OCI-LY3 (cell line): ENCODE results near the gene PTPRN2.

Experiments
- H2AFZ ChIP-seq: fragments of 200-600, 300-600 bp; shearing (Covaris generic); 2 replicates; pipeline ENCODE4 v1.6.0; 2014; ENCODE audit warnings: antibody characterized with exemption, low read depth, low read length
- H3K27ac ChIP-seq: fragments of 200-600, 300-600 bp; sonication (generic); 2 replicates; pipeline ENCODE4 v1.5.1; 2014; ENCODE audit warnings: mild to moderate bottlenecking, low read length, moderate library complexity, mixed read lengths
- H3K27me3 ChIP-seq: fragments of 200-600, 300-600 bp; sonication (generic); 2 replicates; pipeline ENCODE4 v1.6.1; 2014; ENCODE audit warnings: low read depth, low read length, mixed read lengths
- H3K36me3 ChIP-seq: fragments of 200-600, 300-600 bp; sonication (generic); replicated peaks from 2 replicates; pipeline ENCODE3; 2014; ENCODE audit warnings: low read depth, low read length, mixed read lengths
- H3K4me1 ChIP-seq: fragments of 300-600, 200-600 bp; sonication (generic); 2 replicates; pipeline ENCODE4 v1.6.1; 2014; ENCODE audit warnings: low read length, mixed read lengths
- H3K4me2 ChIP-seq: fragments of 200-600, 300-600 bp; sonication (generic); 2 replicates; pipeline ENCODE4 v1.6.1; 2014; ENCODE audit warnings: low read length, mixed read lengths
- H3K4me3 ChIP-seq: fragments of 300-600, 200-600 bp; sonication (generic); 2 replicates; pipeline ENCODE4 v1.5.1; 2014; ENCODE audit warnings: antibody characterized with exemption, mild to moderate bottlenecking, low read length, moderate library complexity
- H3K79me2 ChIP-seq: fragments of 300-600, 200-600 bp; shearing (Covaris generic); 2 replicates; pipeline ENCODE4 v1.6.1; 2014; ENCODE audit warnings: mild to moderate bottlenecking, low read length, mixed read lengths
- H3K9ac ChIP-seq: fragments of 300-600, 200-600 bp; shearing (Covaris generic); 2 replicates; pipeline ENCODE4 v1.6.0; 2014; ENCODE audit warnings: mild to moderate bottlenecking, low read length, moderate library complexity
- H3K9me3 ChIP-seq: fragments of 200-600, 300-600 bp; shearing (Covaris generic); 2 replicates; pipeline ENCODE4 v1.6.1; 2014; ENCODE audit warnings: low read length, mixed read lengths; ENCODE audit not compliant: insufficient read depth
- H4K20me1 ChIP-seq: fragments of 200-600, 300-600 bp; sonication (generic); 2 replicates; pipeline ENCODE4 v1.6.1; 2016; ENCODE audit warnings: low read length, mixed read lengths; ENCODE audit not compliant: insufficient read depth
- CTCF ChIP-seq: fragments of 200-600, 300-600 bp; sonication (generic); IDR thresholded peaks from 2 replicates; pipeline ENCODE4 v1.5.1; 2014; ENCODE audit warnings: antibody characterized with exemption, low read length, low read depth
- EZH2phosphoT487 ChIP-seq: fragments of 200-600 bp; shearing (Covaris generic); IDR thresholded peaks from 2 replicates; pipeline ENCODE4 v1.6.1; 2018; ENCODE audit warnings: antibody characterized with exemption, mixed run types, low read depth

PTPRN2 gene

GRCh38 chr7:158623241-158623640 lies 35.6 kb upstream of the PTPRN2 start:
- Histone ChIP-seq H2AFZ (no peak overlapping the region), H3K4me1 (no peaks in the 10 kb centered on the region), H3K36me3 (peaks cover 15% of the 10 kb centered on the region), H3K9ac (no peak overlapping the region), H3K79me2 (no peaks in the 10 kb centered on the region), H3K4me3 (no peak overlapping the region), H3K27ac (no peak overlapping the region), H3K9me3 (no peaks in the 10 kb centered on the region), H3K4me2 (no peak overlapping the region), H4K20me1 (no peaks in the 10 kb centered on the region), H3K27me3 (no peaks in the 10 kb centered on the region)
- TF ChIP-seq CTCF, result no peak
- TF ChIP-seq EZH2phosphoT487, result no peak

GRCh38 chr7:158620839-158621441 lies 33.3 kb upstream of the PTPRN2 start:
- Histone ChIP-seq H4K20me1 (no peaks in the 10 kb centered on the region), H3K9me3 (no peaks in the 10 kb centered on the region), H2AFZ (no peak overlapping the region), H3K9ac (no peak overlapping the region), H3K27ac (no peak overlapping the region), H3K79me2 (no peaks in the 10 kb centered on the region), H3K36me3 (peaks cover 9% of the 10 kb centered on the region), H3K4me2 (no peak overlapping the region), H3K4me1 (no peaks in the 10 kb centered on the region), H3K4me3 (no peak overlapping the region), H3K27me3 (no peaks in the 10 kb centered on the region)
- TF ChIP-seq CTCF (no peak), EZH2phosphoT487 (no peak)

GRCh38 chr7:158620418-158620817 lies 32.8 kb upstream of the PTPRN2 start:
- no peaks in the 10 kb centered on the region for H4K20me1 ChIP-seq
- no peaks in the 10 kb centered on the region for H3K9me3 ChIP-seq
- H3K4me2 ChIP-seq, result no peak overlapping the region
- no peak overlapping the region for H3K9ac ChIP-seq
- no peaks in the 10 kb centered on the region for H3K4me1 ChIP-seq
- H3K27ac ChIP-seq, result no peak overlapping the region
- H3K36me3 ChIP-seq, result peaks cover 7% of the 10 kb centered on the region
- H3K79me2 ChIP-seq, result no peaks in the 10 kb centered on the region
- no peaks in the 10 kb centered on the region for H3K27me3 ChIP-seq
- H2AFZ ChIP-seq, result no peak overlapping the region
- TF ChIP-seq EZH2phosphoT487 (no peak), CTCF (no peak)
- H3K4me3 ChIP-seq, result no peak overlapping the region

- no peaks in the 10 kb centered on the region for H3K79me2 ChIP-seq
- H2AFZ ChIP-seq, result no peak overlapping the region
- no peak overlapping the region for H3K9ac ChIP-seq
- H3K9me3 ChIP-seq, result no peaks in the 10 kb centered on the region
- no peak overlapping the region for H3K4me2 ChIP-seq
- no peak overlapping the region for H3K27ac ChIP-seq
- H3K36me3 ChIP-seq, result peaks cover 5% of the 10 kb centered on the region
- TF ChIP-seq CTCF, result no peak
- TF ChIP-seq EZH2phosphoT487, result no peak
- H3K4me1 ChIP-seq, result peaks cover 4% of the 10 kb centered on the region
- H3K27me3 ChIP-seq, result no peaks in the 10 kb centered on the region
- H4K20me1 ChIP-seq, result peaks cover 1% of the 10 kb centered on the region; the same call in 1 of the 2 replicates
- no peak overlapping the region for H3K4me3 ChIP-seq
Observed at GRCh38 chr7:158618745-158619140, 31.1 kb upstream of the PTPRN2 start.
